Measurements from ENCODE around the gene FAM53B. TPM values are rescaled to one million over a fixed set of nuclear protein-coding genes. Genes with fewer than 3 reads are reported as not detected.
A peak's percentile ranks its signal among the peaks of the same experiment; 100 is the strongest.

The FAM53B gene, protein sequence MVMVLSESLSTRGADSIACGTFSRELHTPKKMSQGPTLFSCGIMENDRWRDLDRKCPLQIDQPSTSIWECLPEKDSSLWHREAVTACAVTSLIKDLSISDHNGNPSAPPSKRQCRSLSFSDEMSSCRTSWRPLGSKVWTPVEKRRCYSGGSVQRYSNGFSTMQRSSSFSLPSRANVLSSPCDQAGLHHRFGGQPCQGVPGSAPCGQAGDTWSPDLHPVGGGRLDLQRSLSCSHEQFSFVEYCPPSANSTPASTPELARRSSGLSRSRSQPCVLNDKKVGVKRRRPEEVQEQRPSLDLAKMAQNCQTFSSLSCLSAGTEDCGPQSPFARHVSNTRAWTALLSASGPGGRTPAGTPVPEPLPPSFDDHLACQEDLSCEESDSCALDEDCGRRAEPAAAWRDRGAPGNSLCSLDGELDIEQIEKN
- polyA plus RNA-seq (2013, experiment 1 of 2), result 8.0 TPM
- 7.7 TPM for polyA plus RNA-seq (2013, experiment 2 of 2)

DNA sequence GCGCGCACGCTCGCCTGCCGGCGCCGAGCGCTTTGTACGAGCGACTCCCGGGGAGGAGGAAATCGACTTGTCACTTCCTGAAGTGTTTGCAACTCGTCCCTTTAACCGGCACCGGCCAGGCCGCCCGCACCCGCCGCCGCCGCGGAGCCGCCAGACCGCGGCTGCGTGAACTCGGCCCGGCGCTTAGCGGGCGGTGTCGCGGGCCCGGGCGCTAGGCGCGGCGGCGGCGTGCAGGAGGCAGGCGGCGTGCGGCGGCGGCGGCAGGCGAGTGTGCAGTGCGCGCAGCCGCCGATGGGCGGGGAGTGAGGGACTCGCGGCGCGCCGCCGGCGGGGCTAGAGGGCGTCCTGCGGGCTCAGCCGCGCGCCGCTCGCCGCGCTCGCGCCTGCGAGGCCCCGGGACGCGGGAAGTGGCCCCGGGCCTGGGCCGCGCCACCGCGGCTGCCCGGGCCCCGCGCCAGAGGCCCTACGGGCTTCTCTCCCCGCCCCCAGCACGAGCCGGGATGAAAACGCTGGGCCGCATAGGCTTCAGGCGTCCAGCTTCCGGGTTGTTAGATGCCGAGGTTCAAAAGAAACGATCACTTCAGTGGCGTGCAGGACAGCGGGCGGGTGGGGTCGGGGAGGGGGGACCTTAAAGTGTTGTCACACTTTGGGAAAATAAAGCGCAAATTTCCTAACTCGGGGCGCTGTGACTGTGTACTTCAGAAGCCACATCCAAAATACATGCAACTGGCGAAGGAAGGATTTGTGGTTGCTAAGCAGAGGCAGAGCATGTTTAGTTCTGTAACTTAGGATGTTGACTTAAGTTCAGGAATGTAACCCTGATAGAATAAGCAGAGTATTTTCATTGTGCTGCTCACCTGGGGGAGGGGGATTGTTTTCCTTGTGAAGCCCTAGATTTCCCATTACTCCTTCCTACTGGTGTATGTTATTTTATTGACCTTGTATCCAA lies at the start of gene FAM53B:
TSS of gene FAM53B (minus strand) at position 277 of the 949 bp plus-strand sequence. CDS start 37,665 bp downstream, outside the sequence.
- Histone ChIP-seq H2BK15ac (ENCODE audit: low read depth, poor library complexity, severe bottlenecking) (peak within 1 kb of the TSS; percentile 68), H2AK5ac (ENCODE audit: low read length, severe bottlenecking) (no peak within 1 kb of the TSS), H3K14ac (ENCODE audit: low read length in 2 of 2) (peak within 1 kb of the TSS in 1 of 2 experiments; percentile 44), H2BK120ac (ENCODE audit: low read depth, low read length) (peak within 1 kb of the TSS; percentile 88), H2BK12ac (ENCODE audit: low read length in 2 of 2) (no peak within 1 kb of the TSS), H3K79me1 (replicated peaks; ENCODE audit: low read length, poor library complexity, severe bottlenecking) (peaks cover 14% of the 10 kb centered on the region), H3K4me3 (ENCODE audit: insufficient read depth in 1 of 2, low read depth in 1 of 2, low read length in 2 of 2) (peak within 1 kb of the TSS; percentile 80 to 82), H4K8ac (ENCODE audit: low read length) (peak within 1 kb of the TSS; percentile 75), H3K27me3 (ENCODE audit: control insufficient read depth in 1 of 2, insufficient read depth in 1 of 2, low read length in 2 of 2) (no peaks in the 10 kb centered on the region), H3K23ac (ENCODE audit: low read length in 2 of 2) (peak within 1 kb of the TSS in 1 of 2 experiments; percentile 89), H3K9me3 (ENCODE audit: control insufficient read depth, low read length) (no peaks in the 10 kb centered on the region), H3K9ac (ENCODE audit: low read length) (peak within 1 kb of the TSS; percentile 87), H3K36me3 (ENCODE audit: control insufficient read depth in 1 of 2, insufficient read depth in 2 of 2, low read depth in 1 of 2, low read length in 2 of 2) (peaks cover 0 to 13% of the 10 kb centered on the region in 2 experiments), H3K27ac (ENCODE audit: low read length, poor library complexity, severe bottlenecking) (peak within 1 kb of the TSS; percentile 13), H3K4me2 (ENCODE audit: low read length, poor library complexity, severe bottlenecking) (peak within 1 kb of the TSS; percentile 99), H2AFZ (ENCODE audit: low read depth, low read length) (peak within 1 kb of the TSS; percentile 69), H3K18ac (ENCODE audit: low read depth in 1 of 2, low read length in 2 of 2) (peak within 1 kb of the TSS; percentile 78 to 96), H2BK5ac (ENCODE audit: low read depth, low read length, poor library complexity, severe bottlenecking) (no peak within 1 kb of the TSS), H3K4ac (ENCODE audit: low read depth in 1 of 2, low read length in 2 of 2) (peak within 1 kb of the TSS in 1 of 2 experiments; percentile 67), H4K91ac (ENCODE audit: low read length) (no peak within 1 kb of the TSS), H3K4me1 (ENCODE audit: control insufficient read depth, insufficient read depth, low read depth, low read length) (peaks cover 9% of the 10 kb centered on the region)
- DNase-seq, result peak; percentile 82
- WGBS, result under 1% methylated on average over 39 of the region's 100 CpGs

DNA sequence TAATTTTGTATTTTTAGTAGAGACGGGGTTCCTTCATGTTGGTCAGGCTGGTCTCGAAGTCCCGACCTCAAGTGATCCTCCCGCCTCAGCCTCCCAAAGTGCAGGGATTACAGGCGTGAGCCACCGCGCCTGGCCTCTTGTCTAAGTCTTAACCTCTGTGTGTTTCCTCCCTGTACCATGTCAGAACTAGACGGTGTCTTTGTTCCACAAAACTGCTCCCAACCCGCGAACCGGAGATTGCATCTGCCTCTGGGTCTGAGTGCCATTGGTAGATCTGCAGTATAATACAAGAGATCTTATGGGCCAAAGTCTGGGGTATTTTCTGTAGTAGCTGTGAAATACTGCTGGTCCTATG lies 48.8 kb upstream of the FAM53B start:
- Histone ChIP-seq H4K91ac (ENCODE audit: low read length) (no peak overlapping the region), H3K14ac (ENCODE audit: low read length in 2 of 2) (no peak overlapping the region), H3K9ac (ENCODE audit: low read length) (no peak overlapping the region), H3K4me3 (ENCODE audit: insufficient read depth in 1 of 2, low read depth in 1 of 2, low read length in 2 of 2) (no peak overlapping the region), H3K4ac (ENCODE audit: low read depth in 1 of 2, low read length in 2 of 2) (peak overlapping the region in 1 of 2 experiments; percentile 51), H2BK120ac (ENCODE audit: low read depth, low read length) (peak overlapping the region; percentile 49), H2AFZ (ENCODE audit: low read depth, low read length) (peak overlapping the region; percentile 64), H3K18ac (ENCODE audit: low read depth in 1 of 2, low read length in 2 of 2) (peak overlapping the region in 1 of 2 experiments; percentile 43), H3K23ac (ENCODE audit: low read length in 2 of 2) (no peak overlapping the region), H3K27me3 (ENCODE audit: control insufficient read depth in 1 of 2, insufficient read depth in 1 of 2, low read length in 2 of 2) (no peaks in the 10 kb centered on the region), H4K8ac (ENCODE audit: low read length) (peak overlapping the region; percentile 75), H3K79me1 (replicated peaks; ENCODE audit: low read length, poor library complexity, severe bottlenecking) (peaks cover 7% of the 10 kb centered on the region), H3K27ac (ENCODE audit: low read length, poor library complexity, severe bottlenecking) (no peak overlapping the region), H2AK5ac (ENCODE audit: low read length, severe bottlenecking) (peak overlapping the region; percentile 67), H3K4me2 (ENCODE audit: low read length, poor library complexity, severe bottlenecking) (no peak overlapping the region), H2BK15ac (ENCODE audit: low read depth, poor library complexity, severe bottlenecking) (no peak overlapping the region), H3K36me3 (ENCODE audit: control insufficient read depth in 1 of 2, insufficient read depth in 2 of 2, low read depth in 1 of 2, low read length in 2 of 2) (peaks cover 7 to 14% of the 10 kb centered on the region in 2 experiments), H3K4me1 (ENCODE audit: control insufficient read depth, insufficient read depth, low read depth, low read length) (peaks cover 4% of the 10 kb centered on the region), H2BK5ac (ENCODE audit: low read depth, low read length, poor library complexity, severe bottlenecking) (no peak overlapping the region), H3K9me3 (ENCODE audit: control insufficient read depth, low read length) (no peaks in the 10 kb centered on the region), H2BK12ac (ENCODE audit: low read length in 2 of 2) (no peak overlapping the region)
- no peak for DNase-seq
- 98% methylated on average over 11 of the region's 11 CpGs for WGBS

GRCh38 chr10:124791547-124792348 lies 47.6 kb upstream of the FAM53B start, which contains the start of gene EEF1AKMT2:
Gene EEF1AKMT2 (minus strand): TSS chr10:124791887. CDS start chr10:124791833, 54 bp downstream.
- Histone ChIP-seq H3K18ac (ENCODE audit: low read depth in 1 of 2, low read length in 2 of 2) (peak within 1 kb of the TSS; percentile 87 to 98), H2BK15ac (ENCODE audit: low read depth, poor library complexity, severe bottlenecking) (peak within 1 kb of the TSS; percentile 98), H3K27ac (ENCODE audit: low read length, poor library complexity, severe bottlenecking) (peak within 1 kb of the TSS; percentile 48), H3K4me1 (ENCODE audit: control insufficient read depth, insufficient read depth, low read depth, low read length) (peaks cover 4% of the 10 kb centered on the region), H3K36me3 (ENCODE audit: control insufficient read depth in 1 of 2, insufficient read depth in 2 of 2, low read depth in 1 of 2, low read length in 2 of 2) (peaks cover 10 to 24% of the 10 kb centered on the region in 2 experiments), H4K8ac (ENCODE audit: low read length) (peak within 1 kb of the TSS; percentile 98), H2BK120ac (ENCODE audit: low read depth, low read length) (peak within 1 kb of the TSS; percentile 54), H3K9me3 (ENCODE audit: control insufficient read depth, low read length) (no peaks in the 10 kb centered on the region), H3K23ac (ENCODE audit: low read length in 2 of 2) (peak within 1 kb of the TSS in 1 of 2 experiments; percentile 63), H3K4me3 (ENCODE audit: insufficient read depth in 1 of 2, low read depth in 1 of 2, low read length in 2 of 2) (peak within 1 kb of the TSS; percentile 80 to 99), H4K91ac (ENCODE audit: low read length) (peak within 1 kb of the TSS; percentile 99), H3K79me1 (replicated peaks; ENCODE audit: low read length, poor library complexity, severe bottlenecking) (peaks cover 11% of the 10 kb centered on the region), H3K14ac (ENCODE audit: low read length in 2 of 2) (peak within 1 kb of the TSS in 1 of 2 experiments; percentile 96), H2AK5ac (ENCODE audit: low read length, severe bottlenecking) (no peak within 1 kb of the TSS), H3K4me2 (ENCODE audit: low read length, poor library complexity, severe bottlenecking) (peak within 1 kb of the TSS; percentile 82), H3K9ac (ENCODE audit: low read length) (peak within 1 kb of the TSS; percentile 95), H2BK12ac (ENCODE audit: low read length in 2 of 2) (peak within 1 kb of the TSS; percentile 23 to 77), H3K27me3 (ENCODE audit: control insufficient read depth in 1 of 2, insufficient read depth in 1 of 2, low read length in 2 of 2) (no peaks in the 10 kb centered on the region), H3K4ac (ENCODE audit: low read depth in 1 of 2, low read length in 2 of 2) (peak within 1 kb of the TSS; percentile 76 to 99), H2BK5ac (ENCODE audit: low read depth, low read length, poor library complexity, severe bottlenecking) (peak within 1 kb of the TSS; percentile 85), H2AFZ (ENCODE audit: low read depth, low read length) (peak within 1 kb of the TSS; percentile 83)
- DNase-seq, result peak; percentile 90
- whole genome bisulfite sequencing, result under 1% methylated on average over 65 of the region's 79 CpGs
